ENCODE measurements around the gene HOXB1.
"Not testable (repeated sequence)": the region's sequence is repeated elsewhere in the genome, so short reads cannot be mapped to it uniquely, and the experiment has no call there.

The HOXB1 gene

GRCh38 chr17:48497103-48497502 is 33.7 kb downstream of the HOXB1 start:
- ATAC-seq (no peak), DNase-seq (no peak)
- Mint-ChIP-seq H3K4me3 (no peak overlapping the region), H3K36me3 (ENCODE audit: low read depth) (no peaks in the 10 kb centered on the region), H3K9me3 (no peaks in the 10 kb centered on the region), H3K4me1 (peaks cover 4% of the 10 kb centered on the region), H3K27me3 (peaks cover 26% of the 10 kb centered on the region), H3K27ac (no peak overlapping the region)

GRCh38 chr17:48494335-48494734 is 36.5 kb downstream of the HOXB1 start:
- ATAC-seq (no peak), DNase-seq (no peak)
- H3K27ac Mint-ChIP-seq = no peak overlapping the region
- H3K4me1 Mint-ChIP-seq = peaks cover 15% of the 10 kb centered on the region
- peaks cover 31% of the 10 kb centered on the region for H3K27me3 Mint-ChIP-seq
- no peaks in the 10 kb centered on the region for H3K9me3 Mint-ChIP-seq
- no peak overlapping the region for H3K4me3 Mint-ChIP-seq
- H3K36me3 Mint-ChIP-seq (ENCODE audit: low read depth) = no peaks in the 10 kb centered on the region

GRCh38 chr17:48492401-48493298 is 38.2 kb downstream of the HOXB1 start:
- H3K36me3 Mint-ChIP-seq (ENCODE audit: low read depth) = no peaks in the 10 kb centered on the region
- H3K27ac Mint-ChIP-seq = no peak overlapping the region
- peak; percentile 74 for DNase-seq
- ATAC-seq = peak; percentile 85
- peaks cover 18% of the 10 kb centered on the region for H3K4me1 Mint-ChIP-seq
- peak overlapping the region; percentile 45 for H3K4me3 Mint-ChIP-seq
- H3K9me3 Mint-ChIP-seq = no peaks in the 10 kb centered on the region
- peaks cover 34% of the 10 kb centered on the region for H3K27me3 Mint-ChIP-seq

- Mint-ChIP-seq H3K4me3 (peak overlapping the region; percentile 45), H3K4me1 (peaks cover 18% of the 10 kb centered on the region), H3K27ac (peak overlapping the region; percentile 42), H3K36me3 (ENCODE audit: low read depth) (no peaks in the 10 kb centered on the region), H3K27me3 (peaks cover 32% of the 10 kb centered on the region), H3K9me3 (no peaks in the 10 kb centered on the region)
- DNase-seq (no peak), ATAC-seq (no peak)
Observed at GRCh38 chr17:48491527-48492273, 39.1 kb downstream of the HOXB1 start.

DNA sequence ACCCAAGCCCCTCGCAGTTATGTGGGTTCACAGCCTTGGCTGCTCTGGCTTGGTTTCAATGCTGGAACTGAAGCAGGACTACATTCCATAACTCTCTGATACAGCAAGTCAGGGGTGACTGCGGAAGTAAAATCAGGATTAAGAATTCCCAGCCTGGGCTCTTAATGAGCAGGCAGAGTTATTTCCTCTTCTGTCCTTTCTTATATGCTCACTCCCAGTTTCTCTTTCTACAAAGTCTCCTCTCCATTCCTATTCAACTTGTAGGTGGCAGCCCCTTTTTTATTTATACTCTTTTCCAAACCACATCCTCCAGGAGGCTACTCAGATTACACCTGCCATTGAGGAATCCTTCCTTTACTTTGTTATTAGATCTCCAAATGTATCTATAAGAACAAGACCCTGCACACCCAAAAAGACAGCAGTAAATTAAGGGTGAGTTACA is 40.3 kb downstream of the HOXB1 start:
- peaks cover 31% of the 10 kb centered on the region for H3K27me3 Mint-ChIP-seq
- DNase-seq (no peak), ATAC-seq (no peak)
- no peaks in the 10 kb centered on the region for H3K9me3 Mint-ChIP-seq
- H3K36me3 Mint-ChIP-seq (ENCODE audit: low read depth) = no peaks in the 10 kb centered on the region
- no peak overlapping the region for H3K4me3 Mint-ChIP-seq
- no peak overlapping the region for H3K27ac Mint-ChIP-seq
- peaks cover 20% of the 10 kb centered on the region for H3K4me1 Mint-ChIP-seq

DNA sequence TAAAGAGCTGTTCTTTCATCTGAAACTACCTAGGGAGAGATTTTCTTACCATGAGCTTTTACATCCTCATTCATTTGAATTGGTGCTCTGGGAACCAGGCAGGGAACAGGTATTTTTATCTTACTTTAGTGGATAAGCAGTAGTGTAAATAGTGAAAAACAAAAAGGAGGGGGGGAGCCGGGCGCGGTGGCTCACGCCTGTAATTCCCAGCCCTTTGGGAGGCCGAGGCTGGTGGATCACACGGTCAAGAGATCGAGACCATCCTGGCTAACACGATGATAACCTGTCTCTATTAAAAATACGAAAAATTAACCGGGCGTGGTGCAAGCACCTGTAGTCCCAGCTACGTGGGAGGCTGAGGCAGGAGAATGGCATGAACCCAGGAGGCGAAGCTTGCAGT is 41.0 kb downstream of the HOXB1 start:
- ATAC-seq (no peak), DNase-seq (no peak)
- Mint-ChIP-seq H3K27ac (no peak overlapping the region), H3K27me3 (peaks cover 28% of the 10 kb centered on the region), H3K9me3 (no peaks in the 10 kb centered on the region), H3K36me3 (ENCODE audit: low read depth) (no peaks in the 10 kb centered on the region), H3K4me1 (peaks cover 27% of the 10 kb centered on the region), H3K4me3 (no peak overlapping the region)

GRCh38 chr17:48488548-48489106 is 42.2 kb downstream of the HOXB1 start:
- no peaks in the 10 kb centered on the region for H3K36me3 Mint-ChIP-seq (ENCODE audit: low read depth)

DNA sequence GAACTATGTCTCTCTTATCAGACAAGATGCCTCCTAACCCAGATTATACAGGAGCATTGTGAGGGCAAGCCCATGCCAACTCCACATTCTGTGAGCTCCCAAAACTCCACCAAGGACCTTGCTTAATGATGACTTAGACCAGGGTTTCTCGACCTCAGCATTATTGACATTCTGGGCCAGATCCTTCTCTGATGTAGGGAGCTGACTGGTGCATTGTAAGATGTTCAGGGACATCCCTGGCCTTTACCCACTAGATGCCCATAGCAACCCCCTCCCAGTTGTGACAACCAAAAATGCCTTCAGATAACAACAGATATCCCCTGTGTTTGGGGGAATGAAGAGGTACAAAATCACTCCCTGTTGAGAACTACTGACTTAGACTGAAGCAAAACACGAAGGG is 43.6 kb downstream of the HOXB1 start:
- H3K4me1 Mint-ChIP-seq = peaks cover 49% of the 10 kb centered on the region
- H3K27me3 Mint-ChIP-seq = peaks cover 18% of the 10 kb centered on the region

More at GRCh38 chr17:48488548-48489106, 42.2 kb downstream of the HOXB1 start:
- H3K27me3 Mint-ChIP-seq = peaks cover 24% of the 10 kb centered on the region
- no peaks in the 10 kb centered on the region for H3K9me3 Mint-ChIP-seq
- ATAC-seq (no peak), DNase-seq (no peak)
- H3K4me3 Mint-ChIP-seq = no peak overlapping the region
- no peak overlapping the region for H3K27ac Mint-ChIP-seq
- peaks cover 39% of the 10 kb centered on the region for H3K4me1 Mint-ChIP-seq

GRCh38 chr17:48486557-48486956 is 44.3 kb downstream of the HOXB1 start:
- no peaks in the 10 kb centered on the region for H3K9me3 Mint-ChIP-seq
- no peaks in the 10 kb centered on the region for H3K36me3 Mint-ChIP-seq (ENCODE audit: low read depth)
- peaks cover 45% of the 10 kb centered on the region for H3K4me1 Mint-ChIP-seq
- H3K27me3 Mint-ChIP-seq = peaks cover 17% of the 10 kb centered on the region
- H3K4me3 Mint-ChIP-seq = no peak overlapping the region
- H3K27ac Mint-ChIP-seq = no peak overlapping the region
- DNase-seq (no peak), ATAC-seq (no peak)

More for the DNA sequence above, 43.6 kb downstream of the HOXB1 start:
- Mint-ChIP-seq H3K36me3 (ENCODE audit: low read depth) (no peaks in the 10 kb centered on the region), H3K27ac (no peak overlapping the region), H3K9me3 (no peaks in the 10 kb centered on the region), H3K4me3 (no peak overlapping the region)
- no peak for ATAC-seq
- DNase-seq = no peak

GRCh38 chr17:48484850-48485249 is 46.0 kb downstream of the HOXB1 start:
- ATAC-seq (peak; percentile 71), DNase-seq (no peak)
- Mint-ChIP-seq H3K36me3 (ENCODE audit: low read depth) (no peaks in the 10 kb centered on the region), H3K4me3 (no peak overlapping the region), H3K27ac (peak overlapping the region; percentile 38), H3K4me1 (peaks cover 38% of the 10 kb centered on the region), H3K9me3 (no peaks in the 10 kb centered on the region), H3K27me3 (peaks cover 10% of the 10 kb centered on the region)

- Mint-ChIP-seq H3K27ac (peak overlapping the region; percentile 38), H3K4me1 (peaks cover 38% of the 10 kb centered on the region), H3K9me3 (no peaks in the 10 kb centered on the region), H3K36me3 (ENCODE audit: low read depth) (no peaks in the 10 kb centered on the region), H3K4me3 (no peak overlapping the region), H3K27me3 (peaks cover 10% of the 10 kb centered on the region)
- no peak for ATAC-seq
- DNase-seq = no peak
Observed at GRCh38 chr17:48484256-48484655, 46.6 kb downstream of the HOXB1 start.

GRCh38 chr17:48483471-48484131 is 47.2 kb downstream of the HOXB1 start:
- ATAC-seq (peak; percentile 75), DNase-seq (peak; percentile 29)
- peaks cover 42% of the 10 kb centered on the region for H3K4me1 Mint-ChIP-seq
- H3K9me3 Mint-ChIP-seq = no peaks in the 10 kb centered on the region
- H3K36me3 Mint-ChIP-seq (ENCODE audit: low read depth) = no peaks in the 10 kb centered on the region
- H3K27me3 Mint-ChIP-seq = peaks cover 7% of the 10 kb centered on the region
- peak overlapping the region; percentile 74 for H3K27ac Mint-ChIP-seq
- no peak overlapping the region for H3K4me3 Mint-ChIP-seq

GRCh38 chr17:48483004-48483403 is 47.8 kb downstream of the HOXB1 start:
- peaks cover 45% of the 10 kb centered on the region for H3K4me1 Mint-ChIP-seq
- peak overlapping the region; percentile 74 for H3K27ac Mint-ChIP-seq
- H3K27me3 Mint-ChIP-seq = peaks cover 5% of the 10 kb centered on the region
- no peaks in the 10 kb centered on the region for H3K9me3 Mint-ChIP-seq
- no peak for ATAC-seq
- no peak overlapping the region for H3K4me3 Mint-ChIP-seq
- no peaks in the 10 kb centered on the region for H3K36me3 Mint-ChIP-seq (ENCODE audit: low read depth)
- DNase-seq = no peak

DNA sequence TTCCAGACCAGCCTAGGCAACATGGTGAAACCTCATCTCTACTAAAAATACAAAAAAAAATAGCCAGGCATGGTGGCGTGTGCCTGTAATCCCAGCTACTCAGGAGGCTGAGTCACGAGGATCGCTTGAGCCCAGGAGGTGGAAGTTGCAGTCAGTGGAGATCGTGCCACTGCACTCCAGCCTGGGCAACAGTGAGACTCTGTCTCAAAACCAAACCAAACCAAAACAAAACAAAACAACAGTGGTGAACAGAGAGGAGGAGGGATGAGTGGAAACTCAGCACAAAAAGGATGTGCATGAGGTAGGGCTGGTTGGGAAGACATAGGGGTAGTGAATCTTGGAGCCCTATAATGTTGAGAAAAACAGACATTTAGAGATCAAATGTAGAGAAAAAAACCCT is 48.5 kb downstream of the HOXB1 start:
- Mint-ChIP-seq H3K4me1 (peaks cover 50% of the 10 kb centered on the region), H3K27ac (peak overlapping the region; percentile 74)
- H3K36me3 Mint-ChIP-seq (ENCODE audit: low read depth); H3K27me3 Mint-ChIP-seq; H3K9me3 Mint-ChIP-seq; DNase-seq; ATAC-seq; H3K4me3 Mint-ChIP-seq: not testable (repeated sequence)

Data from activated naive CD8-positive, alpha-beta T cell treated with anti-CD3 and anti-CD28 coated beads, Interleukin-2, amount 50 U/mL, for 24 hours (primary cell).